NB4 (cell line): ENCODE measurements around the gene GAS6.
"Not testable (repeated sequence)": the region's sequence is repeated elsewhere in the genome, so short reads cannot be mapped to it uniquely, and the experiment has no call there.

Experiments used
- DNase-seq: peaks from one replicate; pipeline ENCODE4 v3.0.0; 2010; ENCODE audit warnings: low read depth
- H3K4me3 ChIP-seq: one replicate; pipeline ENCODE4 v1.5.1; 2011; ENCODE audit warnings: mild to moderate bottlenecking, low read depth, low read length, moderate library complexity
- MYC ChIP-seq: IDR thresholded peaks from 2 replicates; pipeline ENCODE4 v1.6.1; 2011; ENCODE audit warnings: low read depth, low read length
- POLR2A ChIP-seq: IDR thresholded peaks from 2 replicates; pipeline ENCODE4 v1.6.1; 2011; ENCODE audit warnings: mild to moderate bottlenecking; ENCODE audit not compliant: insufficient read length; ENCODE audit errors: extremely low read depth
- TF ChIP-seq, protein P1 (sequence below): IDR thresholded peaks from 2 replicates; pipeline ENCODE4 v1.6.1; 2011; ENCODE audit warnings: low read depth, low read length
- TF ChIP-seq, protein P2 (sequence below): IDR thresholded peaks from one replicate; pipeline ENCODE4 v1.5.1; 2012; ENCODE audit warnings: low read depth, low read length

GAS6 gene

DNA sequence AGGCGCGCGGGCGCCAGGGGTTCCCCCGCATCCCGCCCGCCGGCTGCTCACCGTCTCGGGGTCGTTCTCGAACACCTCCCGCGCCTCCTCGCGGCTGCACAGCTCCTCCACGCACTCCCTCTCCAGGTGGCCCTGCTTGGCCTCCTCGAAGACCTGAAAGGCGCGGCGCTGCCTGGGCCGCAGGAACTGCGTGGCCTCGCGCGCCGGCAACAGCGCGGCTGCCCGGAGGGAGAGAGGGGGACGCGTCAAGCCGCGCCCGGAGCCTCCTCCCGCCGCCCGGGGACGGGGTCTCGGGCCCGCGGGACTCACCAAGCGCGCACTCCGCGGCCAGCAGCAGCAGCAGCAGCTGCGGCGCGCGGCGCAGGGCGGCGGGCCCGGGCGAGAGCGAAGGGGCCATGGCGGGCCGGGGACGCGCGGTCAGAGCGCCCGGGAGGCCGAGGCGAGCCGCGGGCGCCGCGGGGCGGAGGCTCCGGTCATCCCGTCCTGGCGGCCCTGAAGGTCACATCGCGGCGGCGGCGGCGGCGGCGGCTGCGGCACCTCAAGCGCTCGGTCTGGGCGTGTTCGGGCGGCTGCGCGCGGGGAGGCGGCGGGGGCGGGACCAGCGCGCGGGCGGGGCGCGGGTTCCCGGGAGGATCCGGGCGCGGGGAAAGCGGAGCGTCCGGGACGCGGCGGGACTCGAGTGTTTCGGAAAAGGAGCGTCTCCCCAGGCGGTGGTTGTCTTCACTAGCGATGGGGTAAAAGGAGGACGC, at the start of gene GAS6:
Gene GAS6, minus strand, starts transcription at position 553 of the 749 bp plus-strand sequence. Its CDS starts 156 bp downstream, at position 397.
- H3K4me3 ChIP-seq: no peak within 1 kb of the TSS
- DNase-seq: no peak
- TF ChIP-seq, protein P1, sequence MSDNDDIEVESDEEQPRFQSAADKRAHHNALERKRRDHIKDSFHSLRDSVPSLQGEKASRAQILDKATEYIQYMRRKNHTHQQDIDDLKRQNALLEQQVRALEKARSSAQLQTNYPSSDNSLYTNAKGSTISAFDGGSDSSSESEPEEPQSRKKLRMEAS: no peak
- TF ChIP-seq MYC (no peak), POLR2A (no peak)
- TF ChIP-seq, protein P2, sequence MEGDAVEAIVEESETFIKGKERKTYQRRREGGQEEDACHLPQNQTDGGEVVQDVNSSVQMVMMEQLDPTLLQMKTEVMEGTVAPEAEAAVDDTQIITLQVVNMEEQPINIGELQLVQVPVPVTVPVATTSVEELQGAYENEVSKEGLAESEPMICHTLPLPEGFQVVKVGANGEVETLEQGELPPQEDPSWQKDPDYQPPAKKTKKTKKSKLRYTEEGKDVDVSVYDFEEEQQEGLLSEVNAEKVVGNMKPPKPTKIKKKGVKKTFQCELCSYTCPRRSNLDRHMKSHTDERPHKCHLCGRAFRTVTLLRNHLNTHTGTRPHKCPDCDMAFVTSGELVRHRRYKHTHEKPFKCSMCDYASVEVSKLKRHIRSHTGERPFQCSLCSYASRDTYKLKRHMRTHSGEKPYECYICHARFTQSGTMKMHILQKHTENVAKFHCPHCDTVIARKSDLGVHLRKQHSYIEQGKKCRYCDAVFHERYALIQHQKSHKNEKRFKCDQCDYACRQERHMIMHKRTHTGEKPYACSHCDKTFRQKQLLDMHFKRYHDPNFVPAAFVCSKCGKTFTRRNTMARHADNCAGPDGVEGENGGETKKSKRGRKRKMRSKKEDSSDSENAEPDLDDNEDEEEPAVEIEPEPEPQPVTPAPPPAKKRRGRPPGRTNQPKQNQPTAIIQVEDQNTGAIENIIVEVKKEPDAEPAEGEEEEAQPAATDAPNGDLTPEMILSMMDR: no peak

DNA sequence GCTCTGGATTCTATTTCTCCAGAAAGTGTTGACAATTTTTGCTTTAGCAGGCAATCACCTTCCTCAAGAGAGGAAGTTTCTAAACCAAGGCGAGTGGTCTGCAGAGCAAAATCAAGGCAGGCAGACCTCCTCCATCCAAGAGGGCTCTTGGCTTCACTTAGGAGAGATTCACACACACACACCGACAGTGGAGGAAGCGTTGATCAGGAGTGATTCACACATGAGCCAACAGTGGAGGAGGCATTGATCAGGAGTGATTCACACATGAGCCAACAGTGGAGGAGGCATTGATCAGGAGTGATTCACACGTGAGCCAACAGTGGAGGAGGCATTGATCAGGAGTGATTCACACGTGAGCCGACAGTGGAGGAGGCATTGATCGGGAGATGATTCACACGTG, 49.5 kb upstream of the GAS6 start:
- not testable (repeated sequence) for DNase-seq, H3K4me3 ChIP-seq

DNA sequence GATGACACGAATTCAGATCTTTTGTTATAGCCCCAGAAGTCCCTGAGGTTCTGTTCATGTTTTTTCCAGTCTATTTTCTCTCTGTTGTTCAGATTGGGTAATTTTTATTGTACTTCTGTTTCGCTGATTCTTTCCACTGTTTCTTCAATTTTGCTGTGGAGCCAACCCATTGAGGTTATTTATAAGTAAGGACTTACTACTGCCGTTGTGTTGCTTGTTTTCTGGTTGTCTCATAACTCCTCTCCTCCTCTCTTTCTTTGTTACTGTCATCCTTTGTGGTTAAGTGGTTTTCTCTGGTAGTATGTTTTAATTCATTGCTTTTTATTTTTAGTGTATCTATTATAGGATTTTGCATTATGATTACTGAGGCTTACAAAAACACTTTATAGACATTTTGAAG, 48.7 kb upstream of the GAS6 start:
- no peak overlapping the region for H3K4me3 ChIP-seq
- no peak for DNase-seq
- TF ChIP-seq POLR2A: no peak
- TF ChIP-seq MYC: no peak
- TF ChIP-seq, protein P1: no peak
- TF ChIP-seq, protein P2: no peak

DNA sequence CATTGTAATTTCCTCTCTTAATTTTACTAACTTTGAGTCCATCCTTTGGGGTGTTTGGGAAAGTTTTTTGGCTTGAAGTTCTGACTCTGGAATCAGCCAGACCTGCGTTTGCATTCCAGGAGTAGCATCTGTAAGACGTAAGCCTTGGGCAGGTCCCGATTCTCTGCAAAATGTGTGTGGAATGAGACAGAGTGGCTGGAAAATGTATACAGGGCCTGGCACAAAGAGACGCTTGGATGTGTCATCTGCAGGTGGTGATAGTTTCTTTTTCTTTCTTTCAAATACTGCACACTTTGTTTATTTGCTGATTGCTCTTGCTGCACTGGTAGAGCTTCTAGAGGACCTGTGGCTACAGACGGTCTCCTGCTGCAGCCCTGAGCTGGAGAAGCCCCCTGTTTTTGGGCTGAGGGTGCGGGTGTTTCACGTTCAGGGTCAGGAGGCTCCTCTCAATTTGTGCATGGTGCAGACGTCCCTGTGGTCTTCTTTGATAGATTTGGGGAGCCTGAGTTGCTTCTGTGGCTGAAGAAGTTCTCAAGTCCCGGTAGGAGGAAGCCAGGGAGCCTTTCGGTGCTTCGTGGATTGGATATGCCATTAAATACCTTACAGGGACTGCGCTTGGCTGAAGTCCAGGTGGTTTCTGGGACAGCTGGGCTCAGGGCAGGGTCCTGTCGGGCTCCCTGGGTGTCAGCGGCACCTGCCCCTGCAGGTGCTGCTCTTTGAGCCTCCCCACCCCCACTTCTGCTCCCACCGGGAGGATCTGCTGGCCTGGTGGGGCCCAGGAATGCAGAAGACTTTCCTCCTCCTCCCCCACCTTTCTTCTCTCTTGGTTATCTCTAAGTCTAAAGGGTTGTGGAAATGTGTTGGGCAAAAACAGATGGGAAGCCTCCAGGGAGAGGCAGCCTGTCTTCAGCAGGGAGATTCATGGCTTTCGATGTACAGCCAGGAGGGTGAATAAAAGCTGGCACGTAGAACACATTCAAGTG, 44.0 kb upstream of the GAS6 start:
- TF ChIP-seq POLR2A (no peak), MYC (no peak)
- TF ChIP-seq, protein P2: no peak
- TF ChIP-seq, protein P1: no peak
- no peak for DNase-seq
- H3K4me3 ChIP-seq: no peak overlapping the region

DNA sequence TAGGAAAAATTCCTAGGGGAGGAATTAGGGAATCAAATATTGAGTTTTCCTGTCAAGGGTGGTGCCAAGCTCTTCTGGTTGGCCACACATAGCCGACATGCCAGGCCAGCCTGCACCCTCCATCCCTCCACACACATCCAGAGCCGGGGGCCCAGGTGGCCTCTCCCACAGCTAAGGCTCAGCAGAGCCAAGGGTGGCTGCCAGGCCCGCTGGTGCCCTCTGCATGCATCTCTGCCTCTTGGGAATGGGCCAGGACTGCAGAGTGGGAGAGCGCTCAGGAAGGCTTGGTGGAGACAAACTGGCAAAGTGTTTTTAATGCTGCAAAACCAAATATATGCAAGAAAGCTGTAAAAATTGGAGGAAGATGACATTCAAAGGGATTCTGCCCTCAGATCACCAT, 42.7 kb upstream of the GAS6 start:
- no peak for DNase-seq
- no peak for TF ChIP-seq MYC
- TF ChIP-seq, protein P2: no peak
- no peak overlapping the region for H3K4me3 ChIP-seq

DNA sequence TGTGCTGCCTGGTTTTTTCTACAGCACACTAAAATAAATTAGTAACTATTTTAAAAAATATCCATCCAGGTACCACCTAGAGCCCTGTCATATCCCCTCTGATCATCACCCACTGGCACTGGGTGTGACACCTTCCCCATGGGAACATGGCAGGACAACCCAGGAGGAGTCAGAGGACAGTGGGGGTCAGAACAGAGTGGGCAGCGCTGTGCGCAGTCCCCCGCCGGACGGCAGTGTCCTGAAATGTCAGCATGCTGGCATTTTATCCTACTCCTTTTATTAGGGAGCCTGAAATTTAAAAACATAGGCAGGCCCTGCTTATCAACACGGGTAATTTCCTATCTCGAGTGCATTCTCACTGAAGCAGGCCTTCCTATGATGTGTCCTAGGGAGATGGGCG, 42.1 kb upstream of the GAS6 start:
- H3K4me3 ChIP-seq: no peak overlapping the region
- TF ChIP-seq, protein P2: no peak
- TF ChIP-seq, protein P1: no peak
- DNase-seq: no peak
